ENCODE measurements around the gene SELENOT. TPM values are rescaled to one million over a fixed set of nuclear protein-coding genes. Genes with fewer than 3 reads are reported as not detected.
"Not testable (repeated sequence)": the region's sequence is repeated elsewhere in the genome, so short reads cannot be mapped to it uniquely, and the experiment has no call there.

Gene SELENOT, protein sequence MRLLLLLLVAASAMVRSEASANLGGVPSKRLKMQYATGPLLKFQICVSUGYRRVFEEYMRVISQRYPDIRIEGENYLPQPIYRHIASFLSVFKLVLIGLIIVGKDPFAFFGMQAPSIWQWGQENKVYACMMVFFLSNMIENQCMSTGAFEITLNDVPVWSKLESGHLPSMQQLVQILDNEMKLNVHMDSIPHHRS
- 117 TPM for total RNA-seq

DNA sequence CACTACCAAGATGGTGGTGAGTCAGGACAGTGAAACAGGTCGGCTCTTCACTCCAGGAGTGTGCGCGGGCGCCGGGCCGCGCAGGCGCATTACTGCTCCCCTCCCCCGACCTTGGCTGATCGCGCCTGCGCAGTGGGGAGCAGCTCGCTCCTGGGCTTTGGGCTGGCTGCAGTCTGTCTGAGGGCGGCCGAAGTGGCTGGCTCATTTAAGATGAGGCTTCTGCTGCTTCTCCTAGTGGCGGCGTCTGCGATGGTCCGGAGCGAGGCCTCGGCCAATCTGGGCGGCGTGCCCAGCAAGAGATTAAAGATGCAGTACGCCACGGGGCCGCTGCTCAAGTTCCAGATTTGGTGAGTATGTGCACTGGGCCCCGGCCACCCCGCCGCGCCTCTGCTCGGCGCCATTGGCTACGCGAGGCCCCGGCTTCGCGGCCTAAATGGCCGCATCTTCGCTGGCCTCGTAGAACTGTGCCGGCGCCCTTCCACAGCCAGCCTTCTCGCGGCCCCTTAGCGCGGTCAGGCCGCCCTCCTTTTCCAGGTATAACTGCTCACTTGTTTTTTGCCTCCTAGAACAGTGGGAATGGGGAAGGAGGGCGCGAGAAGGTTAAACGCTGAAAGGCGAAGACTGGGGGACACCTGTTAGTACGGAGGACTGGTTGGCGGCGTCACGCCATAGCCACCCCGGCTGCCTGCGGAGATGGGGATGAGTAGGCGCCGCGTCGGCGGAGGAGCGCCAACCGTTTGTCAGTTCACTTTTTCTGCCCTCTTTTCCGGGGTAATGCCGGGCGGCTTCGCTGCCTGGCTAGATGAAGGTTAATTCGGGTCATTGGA, at the start of gene SELENOT:
Gene SELENOT, plus strand, starts transcription at position 169 of the 827 bp plus-strand sequence. Its CDS starts 42 bp downstream, at position 211.
- peak; percentile 96 to 99 (median 97) for DNase-seq (ENCODE audit: low read depth in 2 of 3, low spot score in 2 of 3)

DNA sequence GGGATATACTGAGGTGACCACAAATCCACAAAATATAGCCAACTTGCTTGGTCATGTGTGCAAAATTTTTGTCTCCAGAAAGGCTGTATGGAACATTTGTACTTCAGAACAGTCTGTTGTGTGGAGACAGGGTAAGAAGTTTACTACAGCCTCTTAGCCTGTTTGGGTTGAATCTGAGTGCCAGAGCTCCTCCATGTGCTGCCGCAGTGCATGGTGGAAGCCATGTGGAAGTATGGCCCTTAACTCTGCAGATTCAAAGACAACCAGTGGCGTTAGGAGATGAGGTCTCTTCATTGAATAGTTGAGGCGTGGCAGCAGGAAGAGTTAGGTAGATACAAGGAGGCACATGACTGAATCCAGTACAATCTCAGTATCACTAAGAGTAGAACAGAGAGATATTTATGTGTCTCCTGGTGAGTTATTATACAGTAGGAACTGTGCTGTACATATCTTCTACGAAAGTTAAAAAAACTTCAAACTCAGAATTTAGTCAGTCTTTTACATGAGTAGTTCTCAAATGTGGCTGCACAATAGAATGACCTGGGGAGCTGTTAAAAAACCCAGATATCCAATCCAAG, 47.2 kb upstream of the SELENOT start:
- DNase-seq (ENCODE audit: low read depth in 2 of 3, low spot score in 2 of 3): no peak

- no peak for DNase-seq (ENCODE audit: low read depth in 2 of 3, low spot score in 2 of 3)
These were observed 46.3 kb upstream of the SELENOT start for GRCh38 chr3:150556792-150557191.

- no peak for DNase-seq (ENCODE audit: low read depth in 2 of 3, low spot score in 2 of 3)
These were observed 45.4 kb upstream of the SELENOT start for GRCh38 chr3:150557725-150558124.

DNA sequence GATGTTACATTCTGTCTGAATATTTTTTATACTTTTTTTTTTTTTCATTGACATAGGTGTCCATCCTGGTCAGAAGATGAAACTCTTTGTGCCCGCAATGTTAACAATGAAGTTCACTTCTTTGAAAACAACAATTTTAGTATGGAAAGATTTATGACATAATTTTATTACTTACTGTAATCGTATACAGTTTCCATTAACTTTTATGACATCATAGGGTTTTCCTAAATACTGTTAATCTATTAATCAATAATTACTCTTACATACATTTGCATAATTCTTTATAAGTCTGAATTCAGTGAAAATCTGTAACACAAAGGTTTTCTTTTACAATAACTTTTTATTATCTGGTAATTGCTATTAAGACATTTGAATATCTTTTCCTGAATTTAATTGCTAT, 38.9 kb upstream of the SELENOT start:
- no peak for DNase-seq (ENCODE audit: low read depth in 2 of 3, low spot score in 2 of 3)

DNA sequence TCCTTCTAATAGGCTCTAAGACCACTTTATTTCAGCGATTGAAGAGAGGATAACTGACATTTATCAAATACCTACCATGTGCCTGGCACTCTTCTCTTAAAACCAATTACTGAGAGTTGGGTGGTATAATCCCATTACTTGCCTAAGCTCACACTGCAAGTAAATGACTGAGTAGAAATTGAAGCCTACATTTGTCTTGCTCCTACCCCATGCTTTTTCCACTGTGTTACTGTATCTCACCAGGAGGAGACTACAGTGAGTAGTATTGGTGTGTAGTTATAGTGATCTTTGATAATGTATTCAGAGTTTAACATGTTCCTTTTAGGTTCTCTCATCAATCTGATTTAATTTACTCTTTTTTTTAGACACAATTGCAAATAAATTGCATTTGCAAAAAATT, 35.8 kb upstream of the SELENOT start:
- DNase-seq (ENCODE audit: low read depth in 2 of 3, low spot score in 2 of 3): no peak

DNA sequence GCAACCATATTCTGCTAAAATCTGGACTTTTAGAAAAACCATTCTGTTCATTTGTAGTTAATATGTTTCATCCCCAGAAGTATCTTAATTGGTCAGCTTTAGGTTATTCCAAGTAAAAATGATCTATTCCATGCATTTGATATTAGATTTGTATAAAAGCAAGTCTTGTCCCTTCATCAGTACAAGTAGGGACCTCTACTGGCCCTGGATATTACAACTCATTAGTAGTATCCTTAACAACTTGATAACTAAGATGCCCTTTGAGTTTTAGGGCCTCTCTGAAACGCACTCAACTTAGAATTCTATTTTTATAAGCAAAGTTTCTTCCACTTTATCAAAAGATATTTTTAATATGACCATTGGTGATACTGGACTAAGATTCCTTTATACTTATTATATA, 25.3 kb upstream of the SELENOT start:
- peak in 1 of 3 donors; percentile 21 for DNase-seq (ENCODE audit: low read depth in 2 of 3, low spot score in 2 of 3)

DNA sequence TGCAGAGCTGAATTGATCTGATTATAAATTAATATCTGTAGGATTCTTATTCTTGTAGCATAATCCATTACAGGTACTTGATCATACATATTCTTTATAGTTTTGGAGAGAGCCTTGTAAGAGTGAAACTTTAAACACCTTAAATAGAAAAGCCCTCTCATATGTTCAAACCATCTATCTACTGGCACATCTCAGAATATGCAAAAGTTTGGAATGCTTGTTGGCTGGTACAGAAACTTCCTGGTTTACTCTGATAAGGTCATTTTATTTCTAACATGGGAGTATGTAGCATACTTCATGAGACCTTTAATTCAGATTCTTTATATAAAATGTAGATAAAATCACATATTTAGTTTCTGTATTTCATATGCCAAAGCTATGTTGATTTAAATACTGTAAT, 21.9 kb upstream of the SELENOT start:
- DNase-seq (ENCODE audit: low read depth in 2 of 3, low spot score in 2 of 3): no peak

DNA sequence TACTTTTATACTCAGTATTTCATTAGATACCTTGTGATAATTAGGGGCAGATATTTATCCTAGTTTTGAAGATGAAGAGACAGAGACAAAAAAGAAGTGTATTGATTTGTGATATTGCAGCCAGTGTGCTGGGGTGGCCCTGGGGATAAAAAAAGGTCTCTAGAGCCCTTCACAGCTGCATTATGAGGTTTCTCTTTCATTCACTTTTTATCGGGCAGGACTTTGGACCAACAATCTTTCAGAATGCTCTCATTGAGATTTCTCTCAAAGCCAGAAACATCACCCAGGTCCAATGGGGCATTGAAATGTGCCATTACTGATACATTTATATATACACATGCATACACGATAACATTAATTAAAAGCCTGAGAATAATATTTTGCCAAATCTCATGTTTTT, 20.5 kb upstream of the SELENOT start:
- no peak for DNase-seq (ENCODE audit: low read depth in 2 of 3, low spot score in 2 of 3)

- DNase-seq (ENCODE audit: low read depth in 2 of 3, low spot score in 2 of 3): no peak
These were observed 20.1 kb upstream of the SELENOT start for GRCh38 chr3:150583028-150583427.

- DNase-seq (ENCODE audit: low read depth in 2 of 3, low spot score in 2 of 3): no peak
These were observed 14.9 kb upstream of the SELENOT start for GRCh38 chr3:150588027-150588830.

GRCh38 chr3:150589759-150590158, 13.4 kb upstream of the SELENOT start:
- DNase-seq (ENCODE audit: low read depth in 2 of 3, low spot score in 2 of 3): no peak

- DNase-seq (ENCODE audit: low read depth in 2 of 3, low spot score in 2 of 3): no peak
These were observed 9.0 kb upstream of the SELENOT start for GRCh38 chr3:150594150-150594549.

DNA sequence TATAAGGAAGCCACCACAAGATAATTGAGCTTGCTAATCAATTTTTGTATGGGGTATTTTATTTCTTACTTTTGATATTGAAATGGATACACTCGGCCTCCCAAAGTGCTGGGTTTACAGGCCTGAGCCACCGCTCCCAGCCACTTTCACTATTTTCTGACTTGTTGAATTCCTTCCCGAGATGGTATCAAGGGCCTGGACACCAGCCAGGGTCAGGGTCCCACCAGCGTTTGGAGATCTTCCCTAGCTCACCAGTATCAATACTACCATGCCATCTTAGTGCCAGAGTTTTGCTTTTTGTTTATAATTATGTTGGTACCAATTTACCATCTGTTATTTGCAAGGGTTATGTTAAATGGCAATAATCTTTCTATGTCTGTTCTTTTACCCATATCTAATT, 5.5 kb upstream of the SELENOT start:
- DNase-seq (ENCODE audit: low read depth in 2 of 3, low spot score in 2 of 3): no peak

DNA sequence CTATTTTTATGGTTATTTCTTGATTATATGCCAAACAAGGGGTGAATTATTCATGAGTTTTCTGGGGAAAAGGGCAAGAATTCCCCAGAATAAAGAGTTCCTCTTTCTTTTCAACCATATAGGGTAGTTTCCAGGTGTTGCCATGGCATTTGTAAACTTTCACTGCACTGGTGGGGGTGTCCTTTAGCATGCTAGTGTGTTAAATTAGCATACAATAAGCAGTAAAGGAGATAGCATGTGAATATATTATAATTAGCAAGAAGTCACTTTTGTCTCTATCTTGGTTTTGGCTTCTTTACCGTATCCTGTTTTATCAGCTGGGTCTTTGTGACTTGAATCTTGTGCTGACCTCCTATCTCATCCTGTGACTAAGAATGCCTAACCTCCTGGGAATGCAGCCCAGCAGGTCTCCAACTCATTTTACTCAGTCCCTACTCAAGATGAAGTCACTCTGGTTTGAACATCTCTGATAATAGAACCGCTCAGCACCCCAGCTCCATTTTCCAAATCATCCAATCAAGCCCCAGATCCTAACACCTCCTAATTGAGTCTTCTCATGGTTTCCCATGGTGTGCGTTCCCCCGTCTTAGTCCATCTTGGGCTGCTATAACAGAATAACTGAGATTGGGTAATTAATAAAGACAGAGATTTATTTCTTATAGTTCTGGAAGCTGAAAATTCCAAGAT, 3.4 kb upstream of the SELENOT start:
- peak in 2 of 3 donors; percentile 41 to 50 for DNase-seq (ENCODE audit: low read depth in 2 of 3, low spot score in 2 of 3)

DNA sequence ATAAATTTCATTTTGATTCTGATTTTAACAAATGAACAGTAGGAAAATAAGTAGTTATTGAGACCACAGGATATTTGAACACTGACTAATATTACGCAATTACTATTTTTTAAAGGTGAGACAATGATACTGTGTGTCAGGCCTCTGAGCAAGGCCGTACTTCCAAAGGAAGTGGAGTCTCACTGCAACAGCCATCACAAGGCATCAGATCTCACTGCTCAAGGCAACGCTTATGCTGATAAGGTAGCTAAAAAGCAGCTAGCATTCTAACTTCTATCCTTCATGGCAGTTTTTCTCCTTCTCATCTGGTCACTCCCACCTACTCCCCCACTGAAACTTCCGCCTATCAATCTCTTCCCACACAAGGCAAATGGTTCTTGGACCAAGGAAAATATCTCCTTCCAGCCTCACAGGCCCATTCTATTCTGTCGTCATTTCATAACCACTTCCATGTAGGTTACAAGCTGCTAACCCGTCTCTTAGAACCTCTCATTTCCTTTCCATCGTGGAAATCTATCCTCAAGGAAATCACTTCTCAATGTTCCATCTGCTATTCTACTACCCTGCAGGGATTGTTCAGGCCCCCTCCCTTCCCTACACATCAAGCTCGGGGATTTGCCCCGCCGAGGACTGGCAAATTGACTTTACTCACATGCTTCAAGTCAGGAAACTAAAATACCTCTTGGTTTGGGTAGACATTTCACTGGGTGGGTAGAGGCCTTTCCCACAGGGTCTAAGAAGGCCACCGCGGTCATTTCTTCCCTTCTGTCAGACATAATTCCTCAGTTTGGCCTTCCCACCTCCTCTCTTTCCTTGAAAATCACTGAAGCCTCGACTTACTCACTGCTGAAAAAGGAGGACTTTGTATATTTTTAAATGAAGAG, 2.2 kb upstream of the SELENOT start:
- DNase-seq (ENCODE audit: low read depth in 2 of 3, low spot score in 2 of 3): not testable (repeated sequence)

GRCh38 chr3:150602426-150603152, 532 bp upstream of the SELENOT start:
- no peak for DNase-seq (ENCODE audit: low read depth in 2 of 3, low spot score in 2 of 3)

DNA sequence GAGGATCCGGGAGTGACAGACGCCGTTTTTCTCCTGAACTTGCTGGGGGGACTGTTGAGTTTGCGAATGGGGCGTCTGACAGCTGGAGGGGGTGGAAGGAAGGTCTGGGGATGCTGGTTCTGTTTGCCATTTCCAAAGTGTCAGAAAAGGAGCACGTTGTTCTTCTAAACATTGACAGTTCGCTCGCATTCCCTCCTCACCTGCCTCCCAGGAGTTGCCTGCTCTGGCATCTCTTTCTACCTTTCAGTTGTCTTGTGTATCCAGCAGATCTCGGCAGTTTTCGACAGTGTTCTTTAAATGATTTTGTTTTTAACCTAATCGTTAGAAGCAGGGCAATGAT, 829 bp downstream of the SELENOT start:
- DNase-seq (ENCODE audit: low read depth in 2 of 3, low spot score in 2 of 3): no peak
